Activated naive CD4-positive, alpha-beta T cell treated with Interleukin-2 at 50 U/mL for 16 hours (primary cell): ENCODE measurements around the gene FAM151A.
"Not testable (repeated sequence)": the region's sequence is repeated elsewhere in the genome, so short reads cannot be mapped to it uniquely, and the experiment has no call there.

Source experiments
- DNase-seq: peaks from one replicate; pipeline ENCODE4 v3.0.0-alpha.2; 2020

The FAM151A gene

DNA sequence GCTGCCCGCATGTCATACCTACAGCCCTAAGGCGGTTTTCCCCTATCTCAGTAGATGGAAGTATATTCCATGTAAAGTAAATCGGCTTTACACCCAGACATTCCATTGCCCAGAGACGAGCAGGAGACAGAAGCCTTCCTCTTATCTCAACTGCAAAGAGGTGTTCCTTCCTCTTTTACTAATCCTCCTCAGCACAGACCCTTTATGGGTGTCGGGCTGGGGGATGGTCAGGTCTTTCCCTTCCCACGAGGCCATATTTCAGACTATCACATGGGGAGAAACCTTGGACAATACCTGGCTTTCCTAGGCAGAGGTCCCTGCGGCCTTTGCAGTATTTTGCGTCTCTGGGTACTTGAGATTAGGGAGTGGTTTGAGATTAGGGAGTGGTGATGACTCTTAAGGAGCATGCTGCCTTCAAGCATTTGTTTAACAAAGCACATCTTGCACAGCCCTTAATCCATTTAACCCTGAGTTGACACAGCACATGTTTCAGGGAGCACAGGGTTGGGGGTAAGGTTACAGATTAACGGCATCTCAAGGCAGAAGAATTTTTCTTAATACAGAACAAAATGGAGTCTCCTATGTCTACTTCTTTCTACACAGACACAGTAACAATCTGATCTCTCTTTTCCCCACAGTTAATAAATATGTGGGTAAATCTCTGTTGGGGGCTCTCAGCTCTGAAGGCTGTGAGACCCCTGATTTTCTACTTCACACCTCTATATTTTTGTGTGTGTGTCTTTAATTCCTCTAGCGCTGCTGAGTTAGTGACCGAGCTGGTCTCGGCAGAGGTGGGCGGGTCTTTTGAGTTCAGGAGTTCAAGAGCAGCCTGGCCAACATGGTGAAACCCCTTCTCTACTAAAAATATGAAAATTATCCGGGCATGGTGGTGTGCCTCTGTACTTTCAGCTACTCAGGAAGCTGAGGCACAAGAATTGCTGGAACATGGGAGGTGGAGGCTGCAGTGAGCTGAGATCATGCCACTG is 13.4 kb upstream of the FAM151A start:
- DNase-seq: not testable (repeated sequence)

DNA sequence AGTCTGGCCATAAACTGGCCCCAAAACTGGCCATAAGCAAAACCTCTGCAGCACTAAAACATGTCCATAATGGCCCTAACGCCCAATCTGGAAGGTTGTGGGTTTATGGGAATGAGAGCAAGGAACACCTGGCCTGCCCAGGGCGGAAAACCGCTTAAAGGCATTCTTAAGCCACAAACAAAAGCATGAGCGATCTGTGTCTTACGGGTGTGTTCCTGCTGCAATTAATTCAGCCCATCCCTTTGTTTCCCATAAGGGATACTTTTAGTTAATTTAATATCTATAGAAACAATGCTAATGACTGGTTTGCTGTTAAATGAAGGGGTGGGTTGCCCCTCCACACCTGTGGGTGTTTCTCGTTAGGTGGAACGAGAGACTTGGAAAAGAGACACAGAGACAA is 12.5 kb upstream of the FAM151A start:
- DNase-seq: not testable (repeated sequence)

DNA sequence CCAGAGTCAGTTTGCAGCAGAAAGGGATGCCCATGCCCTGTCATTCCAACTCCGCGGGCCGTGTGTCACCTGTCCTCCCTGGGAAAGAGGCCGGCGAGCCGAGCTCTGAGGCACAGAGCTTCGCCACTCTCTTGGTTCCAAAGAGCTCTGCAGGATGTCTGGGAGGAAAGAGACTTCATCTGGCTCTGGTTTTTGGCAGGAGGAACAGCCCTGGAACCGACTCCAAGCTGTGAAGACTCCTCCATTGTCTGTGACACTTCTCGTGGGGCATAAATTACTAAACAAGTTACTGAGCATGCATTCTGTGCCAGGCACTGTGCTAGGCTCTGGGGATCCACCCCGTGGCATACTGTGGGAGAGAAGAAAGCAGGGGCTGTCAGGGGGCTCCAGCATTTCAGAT is 3.9 kb upstream of the FAM151A start:
- DNase-seq: no peak

DNA sequence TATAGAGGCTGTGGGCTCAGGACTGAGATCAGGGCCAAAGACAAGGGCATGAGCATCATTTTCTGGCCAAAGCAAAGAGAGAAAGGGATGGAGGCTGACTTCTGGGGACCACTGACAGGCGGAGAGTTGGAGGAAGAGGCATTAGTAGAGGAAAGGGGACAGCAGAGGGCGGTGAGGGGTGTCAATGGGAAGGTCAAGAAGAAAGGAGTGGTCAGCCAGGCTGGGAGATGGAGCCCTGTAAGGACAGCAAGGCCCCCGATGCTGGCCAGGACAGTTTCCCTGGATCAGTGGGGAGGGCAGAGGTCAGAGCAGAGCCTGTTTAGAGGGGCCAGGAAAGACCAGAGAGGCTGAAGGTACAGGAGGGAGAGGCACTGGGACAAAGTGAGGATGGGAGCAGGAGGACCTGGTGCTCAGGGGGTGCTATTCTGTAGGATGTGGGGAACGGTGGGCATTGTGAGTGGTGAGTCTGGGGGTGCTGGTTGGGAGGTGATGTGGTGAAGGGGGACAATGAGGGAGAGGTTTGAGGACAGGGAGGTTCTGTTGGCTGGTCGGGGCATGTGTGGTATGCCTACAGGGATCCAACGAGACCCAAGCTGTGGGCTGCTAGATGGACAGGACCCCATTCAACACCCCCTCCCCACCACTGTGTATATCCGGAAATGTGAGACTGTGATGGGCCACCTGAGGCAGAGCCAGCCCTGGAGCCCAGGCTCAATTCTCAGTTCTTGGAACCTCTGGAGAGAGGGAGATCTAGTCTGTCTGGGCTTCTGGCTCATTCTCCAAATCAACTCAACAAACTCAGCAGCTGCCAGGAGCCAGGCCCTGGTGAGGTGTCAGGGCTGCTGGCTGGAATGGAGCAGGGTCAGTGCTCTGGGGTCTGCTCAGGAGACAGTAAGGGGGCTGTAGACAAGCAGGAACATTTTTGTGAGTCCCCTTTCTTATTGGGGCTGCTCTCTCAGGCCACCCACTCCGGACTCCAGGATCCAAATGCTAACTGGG is 1.4 kb upstream of the FAM151A start:
- no peak for DNase-seq

DNA sequence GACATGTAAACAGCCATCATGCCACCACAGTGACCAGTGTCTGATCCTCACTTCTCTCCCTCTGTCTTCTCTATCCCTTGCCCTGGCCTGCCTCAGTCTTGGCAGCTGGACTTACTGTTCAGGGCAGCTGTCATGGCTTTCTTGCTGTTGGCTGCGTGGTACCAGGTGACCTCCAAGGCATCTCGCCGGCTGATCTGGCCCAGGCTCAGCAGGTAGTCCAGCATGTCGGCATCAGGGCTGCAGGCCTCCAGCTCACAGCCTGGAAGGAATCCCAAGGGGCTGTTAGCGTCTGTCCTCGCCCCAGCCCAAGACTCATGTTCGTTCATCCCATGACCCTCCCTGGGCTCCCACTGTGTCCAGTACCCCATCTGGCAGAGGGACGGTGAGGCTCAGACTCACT is 3.6 kb downstream of the FAM151A start:
- no peak for DNase-seq

- no peak for DNase-seq
Observed at GRCh38 chr1:54615531-54616279, 7.6 kb downstream of the FAM151A start.

- no peak for DNase-seq
Observed at GRCh38 chr1:54614563-54614962, 8.8 kb downstream of the FAM151A start.

GRCh38 chr1:54614024-54614423 is 9.3 kb downstream of the FAM151A start:
- DNase-seq: no peak

DNA sequence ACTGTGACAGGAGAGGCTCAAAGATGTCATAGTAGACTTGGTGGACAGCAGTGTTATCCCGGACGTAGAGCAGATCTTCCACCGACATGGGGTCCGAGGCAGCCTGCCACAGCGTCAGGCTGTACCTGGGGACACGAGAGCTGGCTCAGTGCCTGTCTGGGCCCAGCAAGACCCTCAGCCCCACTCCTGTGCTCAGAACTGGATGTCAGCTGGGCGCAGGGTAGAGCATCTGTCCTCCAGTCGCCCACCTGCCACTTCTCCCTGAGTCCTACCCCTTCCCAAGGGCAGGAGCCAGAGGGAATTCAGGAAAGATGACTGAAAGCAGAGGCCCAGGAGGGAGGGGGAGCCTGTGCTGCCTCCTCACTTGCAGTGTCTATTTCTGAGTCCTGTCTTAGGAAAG is 11.7 kb downstream of the FAM151A start:
- no peak for DNase-seq

DNA sequence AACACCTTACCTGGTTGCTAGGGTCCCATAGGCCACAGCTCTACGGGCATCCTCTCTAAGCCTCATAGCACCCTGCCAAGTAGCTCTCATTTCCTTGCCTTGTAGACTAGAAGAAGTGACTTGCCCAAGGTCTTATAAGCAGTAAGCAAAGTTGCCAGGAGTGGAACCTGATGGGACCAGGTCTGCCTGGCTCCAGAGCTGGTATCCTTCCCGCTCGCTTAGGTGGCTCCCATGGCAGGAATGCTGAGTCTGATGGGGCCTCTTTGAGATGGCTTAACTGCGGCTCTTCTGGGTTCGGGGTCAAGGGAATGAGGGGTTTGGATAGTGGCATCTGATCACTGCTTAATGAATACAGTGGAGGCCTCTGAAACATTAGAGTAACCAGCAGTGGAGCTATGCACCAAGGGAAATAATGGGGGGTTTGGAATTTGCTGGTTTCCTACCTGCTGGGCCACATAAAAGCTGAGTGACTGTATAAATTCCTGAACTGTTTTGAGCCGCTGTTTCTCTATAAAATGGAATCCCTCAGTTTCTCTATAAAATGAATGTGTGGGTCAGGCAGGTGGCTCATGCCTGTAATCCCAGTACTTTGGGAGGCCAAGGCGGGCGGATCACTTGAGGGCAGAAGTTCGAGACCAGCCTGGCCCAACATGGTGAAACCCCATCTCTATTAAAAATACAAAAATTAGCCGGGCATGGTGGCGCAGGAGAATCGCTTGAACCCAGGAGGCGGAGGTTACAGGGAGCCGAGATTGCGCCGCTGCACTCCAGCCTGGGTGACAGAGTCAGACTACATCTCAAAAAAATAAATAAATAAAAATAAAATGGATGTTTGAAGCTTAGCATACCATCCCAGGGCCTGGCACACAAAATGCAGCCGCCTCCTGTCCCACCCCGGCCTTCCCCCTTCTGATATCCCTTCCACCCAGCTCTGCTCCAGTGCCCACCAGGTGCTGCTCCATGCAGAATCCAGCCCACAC is 12.4 kb downstream of the FAM151A start:
- no peak for DNase-seq

DNA sequence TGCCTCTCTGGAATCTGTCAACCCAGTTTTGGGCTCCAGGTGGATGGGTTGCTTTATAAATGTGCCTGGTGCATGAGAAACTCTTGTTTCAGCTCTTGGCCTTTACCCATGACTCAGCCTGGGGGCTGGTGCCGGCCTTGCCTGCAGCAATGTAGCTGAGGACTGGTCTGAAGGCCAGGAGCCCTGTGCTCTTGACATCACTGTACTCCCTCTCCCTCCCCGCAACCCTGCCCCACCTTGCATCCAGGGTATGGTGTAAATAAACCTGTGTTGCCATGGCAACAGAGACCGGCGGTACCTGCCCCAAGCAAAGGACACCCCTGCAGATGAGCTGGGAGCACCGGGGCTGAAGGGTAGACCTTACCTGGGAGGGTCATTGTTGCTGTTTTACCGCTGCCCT is 13.3 kb downstream of the FAM151A start:
- DNase-seq: no peak

DNA sequence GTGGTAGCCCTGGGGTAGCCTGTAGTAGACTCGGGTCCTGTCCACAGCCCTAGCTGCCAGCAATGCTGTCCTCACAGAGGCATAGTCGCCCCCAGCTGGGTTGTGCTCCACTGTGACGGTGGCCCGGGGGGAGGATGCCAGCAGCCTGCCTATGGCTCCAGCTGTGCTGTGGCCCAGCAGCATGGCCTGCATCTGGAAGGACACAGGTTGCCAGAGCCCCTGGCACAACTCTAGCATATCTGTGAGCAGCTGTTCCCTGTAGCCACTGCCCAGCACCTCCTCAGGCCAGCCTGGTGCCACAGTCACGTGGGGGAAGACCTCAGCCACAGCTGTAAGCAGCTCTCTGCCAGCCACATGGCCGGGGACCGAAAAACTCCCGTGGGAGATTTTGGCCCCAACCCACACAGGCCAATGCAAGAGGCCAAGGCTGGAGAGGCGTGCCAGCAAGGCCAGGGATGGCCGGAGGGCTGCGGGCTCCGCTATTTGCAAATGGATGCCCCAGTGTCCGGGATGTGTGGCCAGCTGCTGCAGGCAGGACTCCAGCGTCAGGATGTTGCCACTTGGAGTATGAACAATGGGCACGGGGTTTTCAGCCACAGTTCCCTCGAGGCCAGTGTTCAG is 13.9 kb downstream of the FAM151A start:
- DNase-seq: no peak

DNA sequence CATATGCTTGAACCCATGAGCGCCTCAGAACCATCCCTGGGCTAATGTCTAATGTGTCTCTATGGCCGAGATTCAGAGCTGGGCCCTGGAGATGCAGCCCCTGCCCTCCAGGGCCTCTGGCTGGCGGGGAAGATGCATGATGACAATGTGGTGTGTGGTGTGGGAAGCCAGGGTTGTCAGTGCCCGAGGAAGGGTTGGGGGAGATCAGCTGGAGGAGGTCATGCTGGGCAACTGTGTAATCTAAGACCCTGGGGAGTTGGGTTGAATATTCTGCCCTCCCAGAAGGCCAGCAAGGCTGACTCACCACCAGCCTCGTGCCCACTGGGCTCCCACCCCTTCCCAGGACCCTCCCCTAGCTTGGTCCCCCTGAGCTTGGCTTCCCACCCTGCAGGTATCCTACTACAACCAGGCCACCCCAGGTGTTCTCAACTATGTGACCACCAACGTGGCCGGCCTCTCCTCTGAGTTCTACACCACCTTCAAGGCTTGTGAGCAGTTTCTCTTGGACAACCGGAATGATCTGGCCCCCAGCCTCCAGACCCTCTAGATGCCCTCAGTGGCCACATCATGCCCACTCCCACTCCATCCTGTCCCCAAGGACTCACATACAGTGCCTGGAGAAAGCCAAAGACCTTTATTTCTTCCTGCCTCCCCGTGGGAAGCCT is 14.6 kb downstream of the FAM151A start:
- DNase-seq: no peak

DNA sequence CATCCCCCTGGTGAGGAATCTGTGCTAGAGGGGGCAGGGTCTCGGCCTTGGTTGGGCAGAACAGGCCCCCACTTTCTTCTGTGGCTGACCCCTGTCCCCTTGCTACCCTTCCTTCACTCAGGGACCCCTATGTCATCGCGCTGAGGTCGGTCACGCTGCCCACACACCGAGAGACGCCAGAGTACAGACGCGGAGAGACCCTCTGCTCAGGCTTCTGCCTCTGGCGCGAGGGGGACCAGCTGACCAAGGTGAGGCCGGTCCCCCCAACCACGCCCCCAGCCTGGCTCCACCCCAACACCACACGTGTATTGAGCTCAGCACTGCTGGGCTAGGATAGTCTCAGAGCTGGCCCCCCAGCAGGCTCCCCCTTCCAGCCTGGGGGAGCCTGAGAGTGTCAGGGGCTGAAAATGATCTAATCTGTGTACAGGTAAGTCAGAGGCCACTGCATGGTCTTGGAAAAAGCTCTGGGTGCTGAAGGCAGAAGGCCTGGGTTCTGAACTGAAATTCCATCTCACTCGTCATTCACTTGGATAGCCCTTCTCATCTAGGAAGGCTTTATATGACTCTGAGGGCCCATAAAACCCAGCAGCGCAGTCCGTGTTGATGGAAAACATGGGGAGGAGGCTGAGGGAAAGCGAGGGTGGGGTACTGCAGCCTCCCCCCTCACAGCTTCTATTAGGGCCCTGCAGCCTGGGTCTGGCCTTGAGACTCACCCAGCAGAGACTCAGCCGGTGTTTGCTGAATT is 15.3 kb downstream of the FAM151A start:
- no peak for DNase-seq

DNA sequence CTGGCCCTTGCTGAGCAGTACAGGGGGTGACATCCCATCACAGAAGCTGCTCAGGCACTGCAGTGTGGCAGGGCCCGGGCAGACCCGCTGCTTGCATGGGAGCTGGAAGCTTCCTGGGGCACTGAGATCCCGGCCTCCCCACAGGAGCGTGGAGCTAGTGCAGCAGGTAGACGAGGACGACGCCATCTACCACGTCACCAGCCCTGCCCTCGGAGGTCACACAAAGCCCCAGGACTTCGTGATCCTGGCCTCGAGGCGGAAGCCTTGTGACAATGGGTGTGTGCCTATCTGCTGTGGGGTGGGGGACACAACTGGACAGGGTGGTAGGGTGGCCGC is 16.4 kb downstream of the FAM151A start:
- DNase-seq: no peak

GRCh38 chr1:54606096-54606989 is 17.0 kb downstream of the FAM151A start:
- DNase-seq: no peak

GRCh38 chr1:54604572-54605370 is 18.6 kb downstream of the FAM151A start:
- DNase-seq: peak; percentile 6

DNA sequence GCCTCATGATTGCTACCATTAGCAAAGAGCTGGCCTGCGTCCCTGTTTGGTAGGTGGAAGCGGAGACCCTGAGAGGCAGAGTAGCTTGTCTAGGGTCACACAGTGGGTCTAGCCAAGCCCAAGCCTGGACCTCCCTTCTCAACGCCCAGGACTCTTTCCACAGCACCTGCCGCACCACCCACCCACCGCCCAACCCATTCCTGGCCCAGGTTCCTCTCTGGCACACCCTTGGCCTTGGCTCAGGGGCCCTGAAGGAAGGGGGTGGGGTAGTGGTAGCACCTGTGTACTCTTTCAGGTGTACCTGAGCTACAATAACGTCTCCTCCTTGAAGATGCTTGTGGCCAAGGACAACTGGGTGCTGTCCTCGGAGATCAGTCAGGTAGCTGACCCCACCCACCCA is 19.3 kb downstream of the FAM151A start:
- no peak for DNase-seq
